ELR (cell line): ENCODE data around the gene MVP.
"Not testable (repeated sequence)": the region's sequence is repeated elsewhere in the genome, so short reads cannot be mapped to it uniquely, and the experiment has no call there.

Experiments used
- DNase-seq: peaks from one replicate; pipeline ENCODE4 v3.0.0-alpha.2; 2015; ENCODE audit warnings: low read depth

The MVP gene

GRCh38 chr16:29820271-29820701, at the start of gene MVP:
Gene MVP (plus strand): TSS chr16:29820462. CDS start chr16:29830550, 10,088 bp downstream.
- DNase-seq, result peak; percentile 73

- DNase-seq, result not testable (repeated sequence)
These were observed 47.9 kb upstream of the MVP start for GRCh38 chr16:29772330-29772729.

- DNase-seq, result no peak
These were observed 45.5 kb upstream of the MVP start for GRCh38 chr16:29774730-29775129.

GRCh38 chr16:29775742-29776408, 44.4 kb upstream of the MVP start:
- DNase-seq, result peak; percentile 73

GRCh38 chr16:29777576-29778350, 42.5 kb upstream of the MVP start, which contains the start of gene ZG16:
Gene ZG16 (plus strand): TSS chr16:29778256. CDS start chr16:29779267, 1,011 bp downstream.
- no peak for DNase-seq

- peak; percentile 31 for DNase-seq
These were observed 40.8 kb upstream of the MVP start for GRCh38 chr16:29779474-29779873.

GRCh38 chr16:29783094-29783953, 36.9 kb upstream of the MVP start:
- not testable (repeated sequence) for DNase-seq

- no peak for DNase-seq
These were observed 36.1 kb upstream of the MVP start for GRCh38 chr16:29784157-29784556.

GRCh38 chr16:29784901-29785500, 35.3 kb upstream of the MVP start:
- DNase-seq, result peak; percentile 62

- not testable (repeated sequence) for DNase-seq
These were observed 33.1 kb upstream of the MVP start for GRCh38 chr16:29787155-29787554.

- DNase-seq, result no peak
These were observed 30.5 kb upstream of the MVP start for GRCh38 chr16:29789775-29790182.

- peak; percentile 98 for DNase-seq
These were observed 29.9 kb upstream of the MVP start, which contains the start of gene KIF22 for GRCh38 chr16:29790183-29790948. Gene KIF22 (plus strand): TSS chr16:29790751. CDS start chr16:29790760, 9 bp downstream.

- peak; percentile 37 for DNase-seq
These were observed 29.1 kb upstream of the MVP start for GRCh38 chr16:29790949-29791844.

GRCh38 chr16:29791845-29792807, 28.1 kb upstream of the MVP start:
- no peak for DNase-seq

GRCh38 chr16:29793153-29793552, 27.1 kb upstream of the MVP start:
- DNase-seq, result not testable (repeated sequence)

GRCh38 chr16:29794231-29794710, 26.0 kb upstream of the MVP start:
- no peak for DNase-seq

- DNase-seq, result no peak
These were observed 17.8 kb upstream of the MVP start for GRCh38 chr16:29802416-29802935.

- DNase-seq, result no peak
These were observed 16.2 kb upstream of the MVP start for GRCh38 chr16:29804020-29804419.
